K562 (cell line): ENCODE data around the gene FCHO1. TPM values are rescaled to one million over a fixed set of nuclear protein-coding genes. Genes with fewer than 3 reads are reported as not detected.

Experiments used
- ELF4 ChIP-seq: fragments of 450-650 bp; formaldehyde crosslinking; IDR thresholded peaks from 2 replicates; pipeline ENCODE4 v1.4.0; 2022; ENCODE audit warnings: missing genetic modification characterization
- MYC ChIP-seq, 2 experiments: fragments of 250-450 bp in 1 of 2; sonication (Bioruptor Pico) in 1 of 2; IDR thresholded peaks; 2 replicates each; pipeline versions ENCODE4 v1.5.1 to v1.6.1; 2012 to 2021; ENCODE audit warnings: low read depth in 2 of 2, borderline replicate concordance in 1 of 2, improper control_type of control experiment in 1 of 2, low read length in 1 of 2, mild to moderate bottlenecking in 1 of 2, moderate library complexity in 1 of 2
- PTBP1 ChIP-seq: fragments of 200-400 bp; formaldehyde crosslinking; IDR thresholded peaks from 2 replicates; pipeline ENCODE4 v1.6.1; 2017; ENCODE audit warnings: low read depth, low read length
- RBM14 ChIP-seq: fragments of 200-400 bp; formaldehyde crosslinking; IDR thresholded peaks from 2 replicates; pipeline ENCODE4 v1.6.1; 2018; ENCODE audit warnings: low read depth, mild to moderate bottlenecking, low read length, moderate library complexity, borderline replicate concordance; ENCODE audit not compliant: insufficient read depth
- RBM22 ChIP-seq: fragments of 200-400 bp; formaldehyde crosslinking; IDR thresholded peaks from 2 replicates; pipeline ENCODE4 v1.6.1; 2018; ENCODE audit warnings: low read length, low read depth; ENCODE audit not compliant: poor library complexity, severe bottlenecking
- SETDB1 ChIP-seq: IDR thresholded peaks from one replicate; pipeline ENCODE4 v1.6.1; 2012; ENCODE audit warnings: low read length, control low read depth, inconsistent platforms
- SMARCC2 ChIP-seq: fragments of 450-650 bp; IDR thresholded peaks from 2 replicates; pipeline ENCODE4 v1.6.1; 2017; ENCODE audit warnings: antibody characterized with exemption, moderate library complexity, mild to moderate bottlenecking, low read depth
- SUPT5H ChIP-seq: fragments of 450-650 bp; IDR thresholded peaks from 2 replicates; pipeline ENCODE4 v1.6.1; 2016
- TAF1 ChIP-seq: IDR thresholded peaks from 2 replicates; pipeline ENCODE4 v1.6.1; 2011; ENCODE audit warnings: mild to moderate bottlenecking, low read length, moderate library complexity; ENCODE audit not compliant: insufficient read depth, control insufficient read depth, severe bottlenecking; ENCODE audit errors: extremely low read depth
- ZNF274 ChIP-seq: IDR thresholded peaks from 2 replicates; pipeline ENCODE4 v1.6.1; 2011; ENCODE audit warnings: low read depth, mild to moderate bottlenecking, low read length, moderate library complexity, borderline replicate concordance
- ZNF3 ChIP-seq: fragments of 250-450 bp; sonication (Bioruptor Pico); IDR thresholded peaks from 2 replicates; pipeline ENCODE4 v1.5.0; 2021; ENCODE audit warnings: mild to moderate bottlenecking, moderate library complexity
- ZNF507 ChIP-seq: conservative IDR thresholded peaks from 2 replicates; pipeline ENCODE4 v1.6.1; 2017; ENCODE audit warnings: missing genetic modification characterization, missing compliant biosample characterization
- ZNF668 ChIP-seq: fragments of 250-450 bp; sonication (Bioruptor Pico); IDR thresholded peaks from 2 replicates; pipeline ENCODE4 v1.8.0; 2022; ENCODE audit warnings: mild to moderate bottlenecking, inconsistent platforms
- polyA plus RNA-seq, 8 experiments: library from polyadenylated mRNA; depleted of rRNA in 4 of 8; stranded (reverse) in 5 of 8; unstranded in 3 of 8; fragments of >200 nt; fragmentation: Nextera tagmentation in 2 of 8; fragmentation: Illumina TruSeq in 1 of 8; extraction: Ambion mirVana in 2 of 8; extraction: Trizol in 1 of 8; gene quantifications; 2 replicates each; pipeline versions ENCODE4 v1.2.1 to v1.2.3, GENCODE V29; 2011 to 2014; ENCODE audit warnings: inconsistent platforms in 1 of 8, missing spikeins in 1 of 8
- total RNA-seq, 7 experiments: library from RNA; depleted of rRNA in 6 of 7; stranded (reverse); fragments of >200 nt in 6 of 7; fragmentation: Illumina TruSeq in 2 of 7; extraction: Trizol in 2 of 7; gene quantifications; 2 replicates each; pipeline versions ENCODE4 v1.2.1 to v1.2.3, GENCODE V29; 2011 to 2021; ENCODE audit warnings: low replicate concordance in 1 of 7
- TF ChIP-seq, protein P1 (sequence below), 2 experiments: fragments of 200-800 bp in 1 of 2; sonication (Bioruptor generic) in 1 of 2; sonication (generic) in 1 of 2; formaldehyde crosslinking in 1 of 2; IDR thresholded peaks in 1 of 2; conservative IDR thresholded peaks in 1 of 2; 2 replicates each; pipeline versions ENCODE4 v1.5.0 to v1.6.1; 2016 to 2020; ENCODE audit warnings: missing compliant biosample characterization in 1 of 2, missing genetic modification characterization in 1 of 2, missing genetic modification reagents in 1 of 2
- TF ChIP-seq, protein P2 (sequence below): fragments of 250-450 bp; sonication (Bioruptor Pico); IDR thresholded peaks from 2 replicates; pipeline ENCODE4 v1.5.0; 2021
- TF ChIP-seq, protein P3 (sequence below), 2 experiments: fragments of 450-650 bp; conservative IDR thresholded peaks; 2 replicates each; pipeline ENCODE4 v1.6.1; 2017; ENCODE audit warnings: mild to moderate bottlenecking in 2 of 2, moderate library complexity in 2 of 2
- TF ChIP-seq, protein P4 (sequence below): fragments of 250-450 bp; sonication (Bioruptor Pico); IDR thresholded peaks from 2 replicates; pipeline ENCODE4 v1.8.0; 2021; ENCODE audit warnings: moderate library complexity, mild to moderate bottlenecking, inconsistent platforms
- TF ChIP-seq, protein P5 (sequence below): sonication (generic); formaldehyde crosslinking; IDR thresholded peaks from 2 replicates; pipeline ENCODE4 v1.8.0; 2022; ENCODE audit warnings: missing genetic modification reagents, mild to moderate bottlenecking, borderline replicate concordance

The FCHO1 gene
- total and polyA plus RNA-seq, 9 of the 15 experiments (the other 6 are each of a cell fraction or from before 2014, with no cell fraction given), result 0.21 to 58.9 (median 18.3) TPM

DNA sequence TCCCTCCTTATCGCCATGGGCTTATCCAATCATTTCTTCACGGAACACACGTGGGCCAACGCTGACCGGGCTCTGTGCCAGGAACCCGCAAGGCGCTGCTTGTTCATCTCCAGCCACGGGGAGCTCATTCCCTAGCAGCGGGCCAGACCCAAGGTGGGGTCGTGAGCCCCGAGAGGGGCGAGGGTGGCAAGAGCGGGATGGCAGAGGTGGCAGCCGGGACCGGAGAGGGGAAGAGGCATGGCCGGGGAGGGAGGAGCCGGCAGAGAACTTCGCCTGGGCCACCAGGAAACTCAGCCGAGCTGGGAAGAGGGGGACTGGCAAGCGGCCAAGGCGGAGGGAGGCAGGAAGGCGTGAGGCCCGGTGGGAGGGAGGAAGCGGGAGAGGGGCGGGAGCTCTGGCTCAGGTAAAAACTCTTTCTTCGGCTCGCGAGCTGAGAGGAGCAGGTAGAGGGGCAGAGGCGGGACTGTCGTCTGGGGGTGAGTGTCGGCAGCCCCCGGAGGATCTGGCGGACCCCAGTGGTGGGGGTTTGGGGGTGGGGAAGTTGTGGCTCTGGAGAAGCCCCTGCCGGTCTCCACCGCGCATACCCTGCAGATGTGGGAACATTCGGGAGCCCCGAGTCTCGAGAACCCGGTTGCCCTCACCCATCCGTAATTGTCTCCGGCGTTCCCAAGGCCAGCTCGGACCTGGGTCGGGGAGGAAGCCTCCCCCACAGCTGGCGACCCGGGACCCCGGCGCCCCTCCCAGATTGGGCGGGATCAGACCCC is 43.6 kb downstream of the FCHO1 start, which contains the start of gene B3GNT3 (continued):
- no peak for TF ChIP-seq ZNF507 (tag)
- no peak for TF ChIP-seq SETDB1
- no peak for TF ChIP-seq ZNF668 (CRISPR knock-in tag)
- TF ChIP-seq, protein P1, sequence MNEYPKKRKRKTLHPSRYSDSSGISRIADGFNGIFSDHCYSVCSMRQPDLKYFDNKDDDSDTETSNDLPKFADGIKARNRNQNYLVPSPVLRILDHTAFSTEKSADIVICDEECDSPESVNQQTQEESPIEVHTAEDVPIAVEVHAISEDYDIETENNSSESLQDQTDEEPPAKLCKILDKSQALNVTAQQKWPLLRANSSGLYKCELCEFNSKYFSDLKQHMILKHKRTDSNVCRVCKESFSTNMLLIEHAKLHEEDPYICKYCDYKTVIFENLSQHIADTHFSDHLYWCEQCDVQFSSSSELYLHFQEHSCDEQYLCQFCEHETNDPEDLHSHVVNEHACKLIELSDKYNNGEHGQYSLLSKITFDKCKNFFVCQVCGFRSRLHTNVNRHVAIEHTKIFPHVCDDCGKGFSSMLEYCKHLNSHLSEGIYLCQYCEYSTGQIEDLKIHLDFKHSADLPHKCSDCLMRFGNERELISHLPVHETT (CRISPR knock-in tag; conservative IDR thresholded peaks at IDR 0.05 in 1 of 2, IDR thresholded peaks at IDR 0.05 in 1 of 2), result no peak
- TF ChIP-seq, protein P2, sequence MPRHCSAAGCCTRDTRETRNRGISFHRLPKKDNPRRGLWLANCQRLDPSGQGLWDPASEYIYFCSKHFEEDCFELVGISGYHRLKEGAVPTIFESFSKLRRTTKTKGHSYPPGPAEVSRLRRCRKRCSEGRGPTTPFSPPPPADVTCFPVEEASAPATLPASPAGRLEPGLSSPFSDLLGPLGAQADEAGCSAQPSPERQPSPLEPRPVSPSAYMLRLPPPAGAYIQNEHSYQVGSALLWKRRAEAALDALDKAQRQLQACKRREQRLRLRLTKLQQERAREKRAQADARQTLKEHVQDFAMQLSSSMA (CRISPR knock-in tag), result no peak
- TF ChIP-seq TAF1, result no peak
- TF ChIP-seq ELF4 (CRISPR knock-in tag), result 0 out of 2 replicates have a peak, but pooled peaks have one; percentile 67
- TF ChIP-seq RBM14, result no peak
- no peak for TF ChIP-seq SUPT5H
- TF ChIP-seq ZNF3 (CRISPR knock-in tag), result no peak
- no peak for TF ChIP-seq RBM22
- TF ChIP-seq, protein P3, sequence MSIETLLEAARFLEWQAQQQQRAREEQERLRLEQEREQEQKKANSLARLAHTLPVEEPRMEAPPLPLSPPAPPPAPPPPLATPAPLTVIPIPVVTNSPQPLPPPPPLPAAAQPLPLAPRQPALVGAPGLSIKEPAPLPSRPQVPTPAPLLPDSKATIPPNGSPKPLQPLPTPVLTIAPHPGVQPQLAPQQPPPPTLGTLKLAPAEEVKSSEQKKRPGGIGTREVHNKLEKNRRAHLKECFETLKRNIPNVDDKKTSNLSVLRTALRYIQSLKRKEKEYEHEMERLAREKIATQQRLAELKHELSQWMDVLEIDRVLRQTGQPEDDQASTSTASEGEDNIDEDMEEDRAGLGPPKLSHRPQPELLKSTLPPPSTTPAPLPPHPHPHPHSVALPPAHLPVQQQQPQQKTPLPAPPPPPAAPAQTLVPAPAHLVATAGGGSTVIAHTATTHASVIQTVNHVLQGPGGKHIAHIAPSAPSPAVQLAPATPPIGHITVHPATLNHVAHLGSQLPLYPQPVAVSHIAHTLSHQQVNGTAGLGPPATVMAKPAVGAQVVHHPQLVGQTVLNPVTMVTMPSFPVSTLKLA (conservative IDR thresholded peaks at IDR 0.05), result peak; percentile 71 to 79; a peak in 2 of 4 replicates
- TF ChIP-seq, protein P4, sequence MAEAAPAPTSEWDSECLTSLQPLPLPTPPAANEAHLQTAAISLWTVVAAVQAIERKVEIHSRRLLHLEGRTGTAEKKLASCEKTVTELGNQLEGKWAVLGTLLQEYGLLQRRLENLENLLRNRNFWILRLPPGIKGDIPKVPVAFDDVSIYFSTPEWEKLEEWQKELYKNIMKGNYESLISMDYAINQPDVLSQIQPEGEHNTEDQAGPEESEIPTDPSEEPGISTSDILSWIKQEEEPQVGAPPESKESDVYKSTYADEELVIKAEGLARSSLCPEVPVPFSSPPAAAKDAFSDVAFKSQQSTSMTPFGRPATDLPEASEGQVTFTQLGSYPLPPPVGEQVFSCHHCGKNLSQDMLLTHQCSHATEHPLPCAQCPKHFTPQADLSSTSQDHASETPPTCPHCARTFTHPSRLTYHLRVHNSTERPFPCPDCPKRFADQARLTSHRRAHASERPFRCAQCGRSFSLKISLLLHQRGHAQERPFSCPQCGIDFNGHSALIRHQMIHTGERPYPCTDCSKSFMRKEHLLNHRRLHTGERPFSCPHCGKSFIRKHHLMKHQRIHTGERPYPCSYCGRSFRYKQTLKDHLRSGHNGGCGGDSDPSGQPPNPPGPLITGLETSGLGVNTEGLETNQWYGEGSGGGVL (CRISPR knock-in tag), result no peak
- TF ChIP-seq ZNF274, result no peak
- TF ChIP-seq, protein P5, sequence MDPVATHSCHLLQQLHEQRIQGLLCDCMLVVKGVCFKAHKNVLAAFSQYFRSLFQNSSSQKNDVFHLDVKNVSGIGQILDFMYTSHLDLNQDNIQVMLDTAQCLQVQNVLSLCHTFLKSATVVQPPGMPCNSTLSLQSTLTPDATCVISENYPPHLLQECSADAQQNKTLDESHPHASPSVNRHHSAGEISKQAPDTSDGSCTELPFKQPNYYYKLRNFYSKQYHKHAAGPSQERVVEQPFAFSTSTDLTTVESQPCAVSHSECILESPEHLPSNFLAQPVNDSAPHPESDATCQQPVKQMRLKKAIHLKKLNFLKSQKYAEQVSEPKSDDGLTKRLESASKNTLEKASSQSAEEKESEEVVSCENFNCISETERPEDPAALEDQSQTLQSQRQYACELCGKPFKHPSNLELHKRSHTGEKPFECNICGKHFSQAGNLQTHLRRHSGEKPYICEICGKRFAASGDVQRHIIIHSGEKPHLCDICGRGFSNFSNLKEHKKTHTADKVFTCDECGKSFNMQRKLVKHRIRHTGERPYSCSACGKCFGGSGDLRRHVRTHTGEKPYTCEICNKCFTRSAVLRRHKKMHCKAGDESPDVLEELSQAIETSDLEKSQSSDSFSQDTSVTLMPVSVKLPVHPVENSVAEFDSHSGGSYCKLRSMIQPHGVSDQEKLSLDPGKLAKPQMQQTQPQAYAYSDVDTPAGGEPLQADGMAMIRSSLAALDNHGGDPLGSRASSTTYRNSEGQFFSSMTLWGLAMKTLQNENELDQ (CRISPR knock-in tag), result no peak
- no peak for TF ChIP-seq SMARCC2
- 0 out of 2 replicates have a peak, but pooled peaks have one; percentile 52 for TF ChIP-seq PTBP1
- TF ChIP-seq MYC (IDR thresholded peaks at IDR 0.05; ENCODE audit: low read depth, low read length), result peak; percentile 84
- peak; percentile 43; the same call in 1 of the 2 replicates for TF ChIP-seq MYC (CRISPR knock-in tag; IDR thresholded peaks at IDR 0.05; ENCODE audit: borderline replicate concordance, low read depth)
